ENCODE data around the gene RBM17.

- TF ChIP-seq POLR2A (IDR thresholded peaks at IDR 0.05; ENCODE audit: low read depth, low read length) (no peak), TAF1 (IDR thresholded peaks at IDR 0.05; ENCODE audit: low read depth, low read length) (no peak), POLR2AphosphoS5 (IDR thresholded peaks at IDR 0.05; ENCODE audit: low read depth, low read length) (no peak), POU2F2 (IDR thresholded peaks at IDR 0.05; ENCODE audit: low read depth, low read length) (no peak)
These were observed 20.8 kb upstream of the RBM17 start for GRCh38 chr10:6068006-6068405.

Measured in GM12891 (cell line).